ENCODE measurements around the gene RNU1-1. TPM values are rescaled to one million over a fixed set of nuclear protein-coding genes. Genes with fewer than 3 reads are reported as not detected.
"Not testable (repeated sequence)": the region's sequence is repeated elsewhere in the genome, so short reads cannot be mapped to it uniquely, and the experiment has no call there.

Gene RNU1-1
- total RNA-seq, 1 donor = not detected

GRCh38 chr1:16493731-16494130 is 20.4 kb downstream of the RNU1-1 start:
- H3K4me1 ChIP-seq (ENCODE audit: insufficient read depth, low read length); DNase-seq (ENCODE audit: insufficient read length, low spot score, missing footprints); H3K27me3 ChIP-seq (ENCODE audit: insufficient read depth, low read length); H3K4me3 ChIP-seq (ENCODE audit: insufficient read depth, low read length); H3K27ac ChIP-seq (ENCODE audit: low read depth, low read length); H3K4me2 ChIP-seq (ENCODE audit: insufficient read depth, low read length); H4K20me1 ChIP-seq (ENCODE audit: insufficient read depth, low read length); H3K9me3 ChIP-seq (ENCODE audit: low read depth, low read length); H3K36me3 ChIP-seq (ENCODE audit: insufficient read depth, low read length); H2AFZ ChIP-seq (ENCODE audit: low read length): not testable (repeated sequence)
- peaks cover 20% of the 10 kb centered on the region for H3K79me2 ChIP-seq (ENCODE audit: insufficient read depth, low read length)

GRCh38 chr1:16492937-16493336 is 21.1 kb downstream of the RNU1-1 start:
- DNase-seq (ENCODE audit: insufficient read length, low spot score, missing footprints) = not testable (repeated sequence)

GRCh38 chr1:16491056-16491675 is 22.9 kb downstream of the RNU1-1 start:
- no peaks in the 10 kb centered on the region for H3K4me1 ChIP-seq (ENCODE audit: insufficient read depth, low read length)
- no peak overlapping the region for H3K27ac ChIP-seq (ENCODE audit: low read depth, low read length)
- no peak for TF ChIP-seq CTCF (IDR thresholded peaks at IDR 0.05; ENCODE audit: extremely low read depth, low read depth, low read length)
- no peak overlapping the region for H3K4me3 ChIP-seq (ENCODE audit: insufficient read depth, low read length)
- no peak overlapping the region for H3K4me2 ChIP-seq (ENCODE audit: insufficient read depth, low read length)
- no peaks in the 10 kb centered on the region for H3K27me3 ChIP-seq (ENCODE audit: insufficient read depth, low read length)
- DNase-seq (ENCODE audit: insufficient read length, low spot score, missing footprints) = no peak
- peaks cover 2% of the 10 kb centered on the region for H3K36me3 ChIP-seq (ENCODE audit: insufficient read depth, low read length)
- H3K9me3 ChIP-seq (ENCODE audit: low read depth, low read length) = no peaks in the 10 kb centered on the region
- H4K20me1 ChIP-seq (ENCODE audit: insufficient read depth, low read length) = no peaks in the 10 kb centered on the region
- H3K79me2 ChIP-seq (ENCODE audit: insufficient read depth, low read length) = peaks cover 19% of the 10 kb centered on the region
- no peak overlapping the region for H2AFZ ChIP-seq (ENCODE audit: low read length)

More at GRCh38 chr1:16492937-16493336, 21.1 kb downstream of the RNU1-1 start:
- peaks cover 20% of the 10 kb centered on the region for H3K79me2 ChIP-seq (ENCODE audit: insufficient read depth, low read length)
- H3K27me3 ChIP-seq (ENCODE audit: insufficient read depth, low read length); H3K36me3 ChIP-seq (ENCODE audit: insufficient read depth, low read length); H4K20me1 ChIP-seq (ENCODE audit: insufficient read depth, low read length); H2AFZ ChIP-seq (ENCODE audit: low read length); H3K27ac ChIP-seq (ENCODE audit: low read depth, low read length); H3K4me3 ChIP-seq (ENCODE audit: insufficient read depth, low read length); H3K4me2 ChIP-seq (ENCODE audit: insufficient read depth, low read length); H3K4me1 ChIP-seq (ENCODE audit: insufficient read depth, low read length); H3K9me3 ChIP-seq (ENCODE audit: low read depth, low read length): not testable (repeated sequence)

GRCh38 chr1:16489195-16489880 is 24.7 kb downstream of the RNU1-1 start:
- H3K9me3 ChIP-seq (ENCODE audit: low read depth, low read length); H3K27ac ChIP-seq (ENCODE audit: low read depth, low read length); H4K20me1 ChIP-seq (ENCODE audit: insufficient read depth, low read length); H3K4me2 ChIP-seq (ENCODE audit: insufficient read depth, low read length); H3K4me1 ChIP-seq (ENCODE audit: insufficient read depth, low read length); H3K27me3 ChIP-seq (ENCODE audit: insufficient read depth, low read length); DNase-seq (ENCODE audit: insufficient read length, low spot score, missing footprints); H3K36me3 ChIP-seq (ENCODE audit: insufficient read depth, low read length); H2AFZ ChIP-seq (ENCODE audit: low read length); H3K4me3 ChIP-seq (ENCODE audit: insufficient read depth, low read length): not testable (repeated sequence)
- H3K79me2 ChIP-seq (ENCODE audit: insufficient read depth, low read length) = peaks cover 15% of the 10 kb centered on the region

- not testable (repeated sequence) for H3K4me3 ChIP-seq (ENCODE audit: insufficient read depth, low read length); H3K27ac ChIP-seq (ENCODE audit: low read depth, low read length); H3K4me2 ChIP-seq (ENCODE audit: insufficient read depth, low read length); H2AFZ ChIP-seq (ENCODE audit: low read length); H3K9me3 ChIP-seq (ENCODE audit: low read depth, low read length); H3K36me3 ChIP-seq (ENCODE audit: insufficient read depth, low read length); H3K79me2 ChIP-seq (ENCODE audit: insufficient read depth, low read length); H4K20me1 ChIP-seq (ENCODE audit: insufficient read depth, low read length); H3K27me3 ChIP-seq (ENCODE audit: insufficient read depth, low read length); H3K4me1 ChIP-seq (ENCODE audit: insufficient read depth, low read length); DNase-seq (ENCODE audit: insufficient read length, low spot score, missing footprints)
These were observed 27.1 kb downstream of the RNU1-1 start for GRCh38 chr1:16487011-16487410.

GRCh38 chr1:16486316-16486715 is 27.8 kb downstream of the RNU1-1 start:
- not testable (repeated sequence) for H3K79me2 ChIP-seq (ENCODE audit: insufficient read depth, low read length); H2AFZ ChIP-seq (ENCODE audit: low read length); H3K4me1 ChIP-seq (ENCODE audit: insufficient read depth, low read length)

More at GRCh38 chr1:16486316-16486715, 27.8 kb downstream of the RNU1-1 start:
- H4K20me1 ChIP-seq (ENCODE audit: insufficient read depth, low read length); H3K27ac ChIP-seq (ENCODE audit: low read depth, low read length); H3K27me3 ChIP-seq (ENCODE audit: insufficient read depth, low read length); H3K4me2 ChIP-seq (ENCODE audit: insufficient read depth, low read length); H3K9me3 ChIP-seq (ENCODE audit: low read depth, low read length); H3K36me3 ChIP-seq (ENCODE audit: insufficient read depth, low read length); DNase-seq (ENCODE audit: insufficient read length, low spot score, missing footprints); H3K4me3 ChIP-seq (ENCODE audit: insufficient read depth, low read length): not testable (repeated sequence)

Data from osteoblast (primary cell).